Left ventricle myocardium inferior (tissue), 1 donor: ENCODE data around the gene DHH. TPM values are rescaled to one million over a fixed set of nuclear protein-coding genes. Genes with fewer than 3 reads are reported as not detected.

ENCODE experiments used
- DNase-seq: peaks from one replicate; pipeline ENCODE4 v3.0.0-alpha.2; 2020
- H3K27ac ChIP-seq: fragments of 200-600 bp; replicated peaks from 2 replicates; pipeline ENCODE4 v1.8.0; 2021
- H3K27me3 ChIP-seq: fragments of 200-600 bp; 2 replicates; pipeline ENCODE4 v1.8.0; 2021; ENCODE audit warnings: low read depth
- H3K36me3 ChIP-seq: fragments of 200-600 bp; 2 replicates; pipeline ENCODE4 v1.8.0; 2021
- H3K4me1 ChIP-seq: fragments of 200-600 bp; 2 replicates; pipeline ENCODE4 v1.8.0; 2021
- H3K4me3 ChIP-seq: fragments of 200-600 bp; 2 replicates; pipeline ENCODE4 v1.8.0; 2021; ENCODE audit warnings: mild to moderate bottlenecking, moderate library complexity
- H3K9me3 ChIP-seq: fragments of 200-600 bp; replicated peaks from 2 replicates; pipeline ENCODE4 v1.8.0; 2021
- intact Hi-C: fragments of 100-400 bp; cut with micrococcal nuclease; formaldehyde crosslinking; loops from one replicate; pipeline ENCODE4 v1.11.0; 2022
- total RNA-seq: library from RNA; stranded (reverse); fragmentation: NEBNext Ultra II Directional; extraction: Animal tissue kit (Norgen Biotek cat#: 25700); gene quantifications from one replicate; pipeline ENCODE4 v1.2.1, GENCODE V29; 2021
- TF ChIP-seq, protein P1 (sequence below): fragments of 200-600 bp; IDR thresholded peaks from 2 replicates; pipeline ENCODE4 v1.8.0; 2021; ENCODE audit warnings: antibody characterized with exemption, mild to moderate bottlenecking, borderline replicate concordance
- donor health status: DM: no; HTN: yes; CAD: no; lungs with severe emphysema.

DHH gene
- total RNA-seq, 1 donor from 2014 or later: 0.41 TPM

DNA sequence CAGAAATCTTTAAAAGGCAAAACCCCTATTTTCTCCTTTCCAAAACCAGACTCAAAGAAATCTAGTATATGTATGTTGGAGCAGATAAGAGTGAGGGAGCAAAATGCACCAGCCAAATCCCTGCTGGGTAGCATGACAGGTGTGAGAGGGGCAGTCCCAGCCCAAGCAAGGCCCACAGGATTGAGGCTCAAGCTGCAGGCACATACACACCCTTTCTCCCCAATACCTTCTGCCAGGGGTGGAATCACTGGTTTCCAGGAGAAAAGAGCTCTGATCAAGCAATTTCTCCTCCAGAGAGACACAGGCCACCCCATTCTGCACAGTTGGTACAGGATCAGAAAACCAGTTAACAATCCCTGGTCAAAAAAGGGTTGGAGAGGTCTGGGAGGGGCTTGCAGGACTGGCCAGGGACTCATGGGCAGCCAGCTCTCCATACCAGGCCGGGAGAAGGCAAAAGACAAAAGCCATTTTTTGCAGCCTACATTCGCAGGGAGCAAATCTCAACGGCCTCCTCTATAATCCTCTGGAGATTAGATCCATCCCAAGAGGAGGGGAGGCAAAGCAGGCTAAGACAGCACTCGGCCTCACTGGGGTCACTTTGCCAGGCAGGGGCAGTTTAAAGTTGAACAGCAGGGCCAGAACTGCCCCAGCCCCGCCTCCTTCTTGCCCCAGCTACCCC is 36.1 kb downstream of the DHH start:
- H3K27ac ChIP-seq: peak overlapping the region; percentile 100
- H3K4me1 ChIP-seq: peaks cover 74% of the 10 kb centered on the region
- H3K4me3 ChIP-seq: peak overlapping the region; percentile 99
- TF ChIP-seq, protein P1, sequence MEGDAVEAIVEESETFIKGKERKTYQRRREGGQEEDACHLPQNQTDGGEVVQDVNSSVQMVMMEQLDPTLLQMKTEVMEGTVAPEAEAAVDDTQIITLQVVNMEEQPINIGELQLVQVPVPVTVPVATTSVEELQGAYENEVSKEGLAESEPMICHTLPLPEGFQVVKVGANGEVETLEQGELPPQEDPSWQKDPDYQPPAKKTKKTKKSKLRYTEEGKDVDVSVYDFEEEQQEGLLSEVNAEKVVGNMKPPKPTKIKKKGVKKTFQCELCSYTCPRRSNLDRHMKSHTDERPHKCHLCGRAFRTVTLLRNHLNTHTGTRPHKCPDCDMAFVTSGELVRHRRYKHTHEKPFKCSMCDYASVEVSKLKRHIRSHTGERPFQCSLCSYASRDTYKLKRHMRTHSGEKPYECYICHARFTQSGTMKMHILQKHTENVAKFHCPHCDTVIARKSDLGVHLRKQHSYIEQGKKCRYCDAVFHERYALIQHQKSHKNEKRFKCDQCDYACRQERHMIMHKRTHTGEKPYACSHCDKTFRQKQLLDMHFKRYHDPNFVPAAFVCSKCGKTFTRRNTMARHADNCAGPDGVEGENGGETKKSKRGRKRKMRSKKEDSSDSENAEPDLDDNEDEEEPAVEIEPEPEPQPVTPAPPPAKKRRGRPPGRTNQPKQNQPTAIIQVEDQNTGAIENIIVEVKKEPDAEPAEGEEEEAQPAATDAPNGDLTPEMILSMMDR: no peak
- DNase-seq: no peak
- no peaks in the 10 kb centered on the region for H3K27me3 ChIP-seq
- intact Hi-C loops: no loop called here
- peaks cover 14% of the 10 kb centered on the region for H3K36me3 ChIP-seq
- no peaks in the 10 kb centered on the region for H3K9me3 ChIP-seq

DNA sequence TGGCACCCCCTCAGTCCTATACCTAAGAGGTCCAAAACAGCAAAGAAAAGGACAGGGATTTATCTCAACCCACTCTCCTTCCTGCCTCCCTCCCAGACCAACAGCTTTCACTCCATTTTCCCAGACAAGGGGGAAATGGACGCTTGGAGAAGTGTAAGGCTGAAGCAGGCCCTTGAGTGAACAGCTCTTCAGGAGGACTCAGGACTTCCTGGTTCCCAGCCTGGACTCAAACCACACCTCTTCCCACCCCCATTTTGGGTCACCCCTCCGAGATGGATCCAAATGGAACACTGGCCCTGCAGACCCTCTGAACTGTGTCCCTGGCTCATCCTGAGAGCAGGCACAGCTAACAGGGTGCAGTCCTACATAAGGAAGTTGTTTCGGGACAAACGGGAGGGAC is 36.7 kb downstream of the DHH start:
- peaks cover 74% of the 10 kb centered on the region for H3K4me1 ChIP-seq

DNA sequence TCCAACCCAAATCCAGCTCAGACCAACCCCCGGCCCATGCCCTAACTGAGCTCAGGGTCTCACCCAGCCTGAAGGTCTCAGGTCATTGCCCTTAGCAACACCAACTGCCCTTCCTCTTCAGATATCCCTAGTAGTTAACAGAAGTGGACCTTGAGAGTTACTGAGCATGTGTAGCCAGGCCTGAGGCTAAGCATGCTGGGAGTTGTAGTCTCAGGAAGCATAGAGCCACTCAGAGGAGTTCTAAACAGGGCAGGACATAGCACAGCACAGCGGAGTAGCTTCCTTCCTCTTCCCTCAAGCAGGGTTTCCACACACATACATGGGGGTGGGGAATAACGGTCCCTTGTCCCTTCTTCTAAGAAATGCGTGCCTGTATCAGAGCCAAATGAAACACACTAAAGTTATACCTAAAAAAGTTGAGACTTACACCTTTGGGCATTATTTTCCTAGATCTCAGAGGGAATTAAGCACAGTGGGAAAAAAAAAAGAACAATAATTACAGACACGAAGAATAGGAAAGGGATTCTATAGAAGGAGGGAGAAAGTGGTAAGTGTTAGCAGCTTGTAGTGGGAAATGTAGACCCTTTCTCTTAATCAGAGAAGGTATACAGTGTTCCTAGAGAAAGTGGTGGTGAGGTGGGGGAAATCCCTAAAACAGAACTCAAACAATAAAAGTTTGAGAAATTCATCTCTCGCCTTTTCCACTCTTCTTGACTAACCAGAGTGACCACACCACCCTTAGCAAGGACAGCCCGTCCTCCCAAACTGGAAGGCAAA is 38.4 kb downstream of the DHH start:
- Histone ChIP-seq H3K9me3 (no peaks in the 10 kb centered on the region), H3K27me3 (no peaks in the 10 kb centered on the region), H3K27ac (peak overlapping the region; percentile 100), H3K4me3 (peak overlapping the region; percentile 99), H3K36me3 (peaks cover 37% of the 10 kb centered on the region), H3K4me1 (peaks cover 67% of the 10 kb centered on the region)
- TF ChIP-seq, protein P1: no peak
- intact Hi-C loops: no loop called here
- DNase-seq: peak; percentile 45

More for the DNA sequence above, 36.7 kb downstream of the DHH start:
- H3K4me3 ChIP-seq: peak overlapping the region; percentile 99
- no peaks in the 10 kb centered on the region for H3K27me3 ChIP-seq
- TF ChIP-seq, protein P1: no peak
- peaks cover 20% of the 10 kb centered on the region for H3K36me3 ChIP-seq
- intact Hi-C loops: no loop called here
- H3K27ac ChIP-seq: peak overlapping the region; percentile 100
- no peaks in the 10 kb centered on the region for H3K9me3 ChIP-seq
- no peak for DNase-seq

DNA sequence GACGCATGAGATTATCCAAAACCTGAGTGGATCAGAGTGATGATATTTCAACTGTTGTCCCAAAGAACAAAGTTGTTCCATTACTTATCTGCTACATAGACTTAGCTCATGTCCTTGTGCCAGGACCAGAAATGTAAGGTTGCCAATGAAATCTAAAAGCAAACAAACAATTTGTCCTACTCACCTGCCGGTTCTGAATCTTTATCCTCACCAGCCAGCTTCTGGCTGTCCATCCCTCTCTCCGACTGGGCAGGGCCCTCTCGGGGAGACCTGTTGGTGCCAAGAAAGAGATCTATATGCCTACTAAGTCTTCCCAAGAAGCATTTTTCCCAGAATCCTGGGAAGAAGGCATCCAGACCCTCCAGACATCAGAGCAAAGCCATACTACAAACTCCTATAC is 39.5 kb downstream of the DHH start:
- H3K4me1 ChIP-seq: peaks cover 57% of the 10 kb centered on the region
- H3K4me3 ChIP-seq: no peak overlapping the region
- no peaks in the 10 kb centered on the region for H3K9me3 ChIP-seq
- TF ChIP-seq, protein P1: no peak
- no peak overlapping the region for H3K27ac ChIP-seq
- H3K27me3 ChIP-seq: no peaks in the 10 kb centered on the region
- no peak for DNase-seq
- peaks cover 48% of the 10 kb centered on the region for H3K36me3 ChIP-seq
- intact Hi-C loops: no loop called here

DNA sequence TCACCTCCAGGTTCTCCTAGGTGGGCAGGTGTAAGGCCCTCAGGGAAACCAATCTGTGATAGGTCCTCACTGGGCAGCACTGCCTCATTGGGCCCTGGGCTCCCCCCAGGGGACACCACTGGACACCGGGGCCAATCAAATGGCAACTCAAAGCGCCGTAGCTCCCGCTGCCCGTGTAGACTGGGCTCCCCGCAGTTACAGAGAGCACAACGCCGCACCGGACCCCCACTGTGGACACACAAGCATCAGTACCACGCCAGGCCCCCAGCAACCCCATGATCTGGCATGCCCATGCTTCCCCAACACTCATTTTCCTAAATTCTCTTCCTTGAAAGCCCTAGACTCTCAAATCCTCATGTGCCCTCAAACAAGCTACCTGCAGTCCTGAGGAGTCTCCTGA is 40.1 kb downstream of the DHH start:
- no peaks in the 10 kb centered on the region for H3K27me3 ChIP-seq
- peaks cover 52% of the 10 kb centered on the region for H3K4me1 ChIP-seq
- intact Hi-C loops: no loop called here
- H3K9me3 ChIP-seq: no peaks in the 10 kb centered on the region
- no peak overlapping the region for H3K27ac ChIP-seq
- no peak for DNase-seq
- TF ChIP-seq, protein P1: no peak
- H3K36me3 ChIP-seq: peaks cover 54% of the 10 kb centered on the region
- no peak overlapping the region for H3K4me3 ChIP-seq
